ENCODE data around the gene S1PR4. TPM values are rescaled to one million over a fixed set of nuclear protein-coding genes. Genes with fewer than 3 reads are reported as not detected.

The S1PR4 gene
- total and polyA plus RNA-seq, 9 of the 15 experiments (the other 6 are each of a cell fraction or from before 2014, with no cell fraction given) = 0.27 TPM; not detected in 8

DNA sequence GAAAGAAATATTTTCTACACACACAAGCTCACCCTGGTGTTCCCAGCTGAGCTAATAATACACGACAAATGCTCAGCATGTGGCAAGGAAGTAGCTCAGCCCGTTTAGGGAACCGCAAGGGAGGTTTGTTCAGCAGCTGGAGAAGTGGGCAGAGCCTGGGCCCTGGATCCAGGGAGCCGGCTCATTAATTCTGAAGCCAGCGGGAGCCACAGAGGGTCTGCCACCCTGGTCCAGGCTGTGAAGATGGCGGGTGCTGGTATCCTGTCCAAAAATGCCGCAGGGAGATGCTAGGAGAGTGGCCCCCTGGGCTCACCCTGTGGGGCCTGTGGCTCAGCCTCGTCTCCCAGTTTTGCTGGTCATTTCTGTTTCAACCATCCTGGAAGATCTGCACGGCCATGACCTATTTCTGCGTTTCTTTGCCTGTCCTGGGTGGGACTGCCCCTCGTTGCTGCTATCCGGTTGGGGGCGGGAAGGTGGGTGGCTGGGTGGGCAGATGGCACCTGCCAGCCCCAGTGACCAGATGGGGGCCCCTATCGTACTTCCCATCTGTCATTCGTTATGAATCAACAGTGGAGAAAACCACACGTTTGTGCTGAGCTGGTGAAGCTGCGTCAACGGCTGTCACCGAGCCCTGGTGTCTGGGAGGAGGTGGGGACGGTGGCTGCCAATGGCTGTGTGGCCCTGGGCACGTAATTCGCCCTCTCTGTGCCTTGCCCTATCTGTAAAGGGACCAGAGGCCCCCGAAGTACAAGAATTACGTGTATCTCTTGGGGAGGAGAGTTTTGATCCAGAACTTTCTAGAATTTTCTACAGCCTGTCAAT, 45.4 kb upstream of the S1PR4 start (continued):
- TF ChIP-seq CREB3 (tag; conservative IDR thresholded peaks at IDR 0.05; ENCODE audit: low read depth) (no peak), U2AF2 (optimal IDR thresholded peaks at IDR 0.05; ENCODE audit: low read depth, low read length) (no peak), ZBTB11 (CRISPR knock-in tag; IDR thresholded peaks at IDR 0.05) (peak in 1 of 3 experiments; percentile 68; a peak in 2 of 6 replicates), MEIS2 (IDR thresholded peaks at IDR 0.05; ENCODE audit: partially characterized antibody) (peak; percentile 51), SMAD4 (CRISPR knock-in tag; conservative IDR thresholded peaks at IDR 0.05) (no peak), KDM2B (CRISPR knock-in tag; IDR thresholded peaks at IDR 0.05) (no peak), MXI1 (IDR thresholded peaks at IDR 0.05; ENCODE audit: low read depth, low read length) (no peak), NR0B1 (IDR thresholded peaks at IDR 0.05; ENCODE audit: partially characterized antibody) (no peak), KAT8 (IDR thresholded peaks at IDR 0.05; ENCODE audit: low read depth) (no peak), XRCC3 (IDR thresholded peaks at IDR 0.05) (no peak), TFAP4 (CRISPR knock-in tag; IDR thresholded peaks at IDR 0.05; ENCODE audit: borderline replicate concordance) (peak; percentile 12; the same call in 1 of the 2 replicates), RHOXF2B (CRISPR knock-in tag; conservative IDR thresholded peaks at IDR 0.05) (no peak), SMAD2 (IDR thresholded peaks at IDR 0.05; ENCODE audit: low read depth, low read length) (no peak), RBBP5 (IDR thresholded peaks at IDR 0.05; ENCODE audit: borderline replicate concordance, insufficient read depth, low read length, poor library complexity, severe bottlenecking) (no peak)
- TF ChIP-seq, protein P1, sequence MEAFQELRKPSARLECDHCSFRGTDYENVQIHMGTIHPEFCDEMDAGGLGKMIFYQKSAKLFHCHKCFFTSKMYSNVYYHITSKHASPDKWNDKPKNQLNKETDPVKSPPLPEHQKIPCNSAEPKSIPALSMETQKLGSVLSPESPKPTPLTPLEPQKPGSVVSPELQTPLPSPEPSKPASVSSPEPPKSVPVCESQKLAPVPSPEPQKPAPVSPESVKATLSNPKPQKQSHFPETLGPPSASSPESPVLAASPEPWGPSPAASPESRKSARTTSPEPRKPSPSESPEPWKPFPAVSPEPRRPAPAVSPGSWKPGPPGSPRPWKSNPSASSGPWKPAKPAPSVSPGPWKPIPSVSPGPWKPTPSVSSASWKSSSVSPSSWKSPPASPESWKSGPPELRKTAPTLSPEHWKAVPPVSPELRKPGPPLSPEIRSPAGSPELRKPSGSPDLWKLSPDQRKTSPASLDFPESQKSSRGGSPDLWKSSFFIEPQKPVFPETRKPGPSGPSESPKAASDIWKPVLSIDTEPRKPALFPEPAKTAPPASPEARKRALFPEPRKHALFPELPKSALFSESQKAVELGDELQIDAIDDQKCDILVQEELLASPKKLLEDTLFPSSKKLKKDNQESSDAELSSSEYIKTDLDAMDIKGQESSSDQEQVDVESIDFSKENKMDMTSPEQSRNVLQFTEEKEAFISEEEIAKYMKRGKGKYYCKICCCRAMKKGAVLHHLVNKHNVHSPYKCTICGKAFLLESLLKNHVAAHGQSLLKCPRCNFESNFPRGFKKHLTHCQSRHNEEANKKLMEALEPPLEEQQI (IDR thresholded peaks at IDR 0.05) = no peak
- TF ChIP-seq, protein P2, sequence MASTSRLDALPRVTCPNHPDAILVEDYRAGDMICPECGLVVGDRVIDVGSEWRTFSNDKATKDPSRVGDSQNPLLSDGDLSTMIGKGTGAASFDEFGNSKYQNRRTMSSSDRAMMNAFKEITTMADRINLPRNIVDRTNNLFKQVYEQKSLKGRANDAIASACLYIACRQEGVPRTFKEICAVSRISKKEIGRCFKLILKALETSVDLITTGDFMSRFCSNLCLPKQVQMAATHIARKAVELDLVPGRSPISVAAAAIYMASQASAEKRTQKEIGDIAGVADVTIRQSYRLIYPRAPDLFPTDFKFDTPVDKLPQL (IDR thresholded peaks at IDR 0.05; ENCODE audit: extremely low read depth, insufficient read length) = no peak

Measured in K562 (cell line).